ENCODE data around the gene NAA15. TPM values are rescaled to one million over a fixed set of nuclear protein-coding genes. Genes with fewer than 3 reads are reported as not detected.

The NAA15 gene
- total RNA-seq, 1 experiment from 2014 or later: 55.0 TPM

DNA sequence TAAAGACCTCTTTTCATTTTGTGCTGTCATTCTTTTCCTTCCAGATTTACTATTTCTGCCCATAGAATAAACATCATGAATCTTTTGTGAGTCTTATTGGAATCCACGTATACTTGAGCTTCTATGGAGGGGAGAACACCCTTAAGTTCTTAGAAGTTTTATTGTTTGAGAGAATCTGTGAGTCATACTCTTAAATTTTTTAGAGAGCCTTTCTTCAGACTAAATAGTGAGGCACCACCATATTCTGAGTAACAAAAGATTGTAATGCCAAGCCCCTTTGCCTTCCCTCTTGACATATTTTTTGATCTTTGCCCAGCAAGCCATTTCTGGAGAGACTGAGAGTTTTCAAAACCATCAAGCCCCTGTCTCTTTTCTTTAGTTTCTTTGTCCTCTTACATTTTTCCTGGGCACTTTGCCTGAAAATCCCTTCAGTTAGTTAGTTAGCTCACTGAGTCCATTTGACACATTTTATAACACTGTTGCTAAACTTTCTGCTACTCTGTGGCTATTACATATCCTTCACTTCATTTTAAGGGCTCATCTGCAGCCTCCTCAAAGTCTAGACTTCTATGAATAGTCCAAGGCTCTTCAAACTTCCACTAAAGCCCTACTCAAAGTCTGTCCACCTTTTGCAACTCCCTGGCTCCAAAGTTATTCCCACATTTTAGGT lies 66.3 kb downstream of the NAA15 start:
- intact Hi-C loops (cut with micrococcal nuclease; ENCODE audit: unreplicated experiment): no loop called here
- Histone ChIP-seq H3K36me3 (ENCODE audit: control insufficient read depth, insufficient read depth, low read length) (peaks cover 13% of the 10 kb centered on the region; the same call in 1 of the 2 replicates), H3K27ac (ENCODE audit: low read length) (no peak overlapping the region), H3K4me3 (ENCODE audit: low read depth in 2 of 2, low read length in 2 of 2) (no peak overlapping the region), H3K9me3 (ENCODE audit: control insufficient read depth, insufficient read depth, low read depth, low read length) (no peaks in the 10 kb centered on the region), H3K4me1 (ENCODE audit: control insufficient read depth, insufficient read depth, low read length) (0 out of 2 replicates have a peak, but pooled peaks cover 6% of the 10 kb centered on the region), H3K27me3 (ENCODE audit: control insufficient read depth, insufficient read depth, low read length) (no peaks in the 10 kb centered on the region)
- TF ChIP-seq, protein P1, sequence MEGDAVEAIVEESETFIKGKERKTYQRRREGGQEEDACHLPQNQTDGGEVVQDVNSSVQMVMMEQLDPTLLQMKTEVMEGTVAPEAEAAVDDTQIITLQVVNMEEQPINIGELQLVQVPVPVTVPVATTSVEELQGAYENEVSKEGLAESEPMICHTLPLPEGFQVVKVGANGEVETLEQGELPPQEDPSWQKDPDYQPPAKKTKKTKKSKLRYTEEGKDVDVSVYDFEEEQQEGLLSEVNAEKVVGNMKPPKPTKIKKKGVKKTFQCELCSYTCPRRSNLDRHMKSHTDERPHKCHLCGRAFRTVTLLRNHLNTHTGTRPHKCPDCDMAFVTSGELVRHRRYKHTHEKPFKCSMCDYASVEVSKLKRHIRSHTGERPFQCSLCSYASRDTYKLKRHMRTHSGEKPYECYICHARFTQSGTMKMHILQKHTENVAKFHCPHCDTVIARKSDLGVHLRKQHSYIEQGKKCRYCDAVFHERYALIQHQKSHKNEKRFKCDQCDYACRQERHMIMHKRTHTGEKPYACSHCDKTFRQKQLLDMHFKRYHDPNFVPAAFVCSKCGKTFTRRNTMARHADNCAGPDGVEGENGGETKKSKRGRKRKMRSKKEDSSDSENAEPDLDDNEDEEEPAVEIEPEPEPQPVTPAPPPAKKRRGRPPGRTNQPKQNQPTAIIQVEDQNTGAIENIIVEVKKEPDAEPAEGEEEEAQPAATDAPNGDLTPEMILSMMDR (IDR thresholded peaks at IDR 0.05): no peak
- no peak for TF ChIP-seq POLR2AphosphoS5 (IDR thresholded peaks at IDR 0.05; ENCODE audit: low read depth, low read length)
- no peak for TF ChIP-seq TCF7L2 (IDR thresholded peaks at IDR 0.05; ENCODE audit: low read depth, low read length)
- TF ChIP-seq, protein P2, sequence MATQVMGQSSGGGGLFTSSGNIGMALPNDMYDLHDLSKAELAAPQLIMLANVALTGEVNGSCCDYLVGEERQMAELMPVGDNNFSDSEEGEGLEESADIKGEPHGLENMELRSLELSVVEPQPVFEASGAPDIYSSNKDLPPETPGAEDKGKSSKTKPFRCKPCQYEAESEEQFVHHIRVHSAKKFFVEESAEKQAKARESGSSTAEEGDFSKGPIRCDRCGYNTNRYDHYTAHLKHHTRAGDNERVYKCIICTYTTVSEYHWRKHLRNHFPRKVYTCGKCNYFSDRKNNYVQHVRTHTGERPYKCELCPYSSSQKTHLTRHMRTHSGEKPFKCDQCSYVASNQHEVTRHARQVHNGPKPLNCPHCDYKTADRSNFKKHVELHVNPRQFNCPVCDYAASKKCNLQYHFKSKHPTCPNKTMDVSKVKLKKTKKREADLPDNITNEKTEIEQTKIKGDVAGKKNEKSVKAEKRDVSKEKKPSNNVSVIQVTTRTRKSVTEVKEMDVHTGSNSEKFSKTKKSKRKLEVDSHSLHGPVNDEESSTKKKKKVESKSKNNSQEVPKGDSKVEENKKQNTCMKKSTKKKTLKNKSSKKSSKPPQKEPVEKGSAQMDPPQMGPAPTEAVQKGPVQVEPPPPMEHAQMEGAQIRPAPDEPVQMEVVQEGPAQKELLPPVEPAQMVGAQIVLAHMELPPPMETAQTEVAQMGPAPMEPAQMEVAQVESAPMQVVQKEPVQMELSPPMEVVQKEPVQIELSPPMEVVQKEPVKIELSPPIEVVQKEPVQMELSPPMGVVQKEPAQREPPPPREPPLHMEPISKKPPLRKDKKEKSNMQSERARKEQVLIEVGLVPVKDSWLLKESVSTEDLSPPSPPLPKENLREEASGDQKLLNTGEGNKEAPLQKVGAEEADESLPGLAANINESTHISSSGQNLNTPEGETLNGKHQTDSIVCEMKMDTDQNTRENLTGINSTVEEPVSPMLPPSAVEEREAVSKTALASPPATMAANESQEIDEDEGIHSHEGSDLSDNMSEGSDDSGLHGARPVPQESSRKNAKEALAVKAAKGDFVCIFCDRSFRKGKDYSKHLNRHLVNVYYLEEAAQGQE (IDR thresholded peaks at IDR 0.05; ENCODE audit: insufficient read depth in 1 of 2, low read depth in 2 of 2, low read length in 1 of 2): no peak
- TF ChIP-seq SIN3A (IDR thresholded peaks at IDR 0.05; ENCODE audit: borderline replicate concordance, insufficient read depth, low read depth, low read length): no peak
- ChIA-PET POLR2A (no interaction called here), CTCF (no interaction called here)
- DNase-seq (ENCODE audit: low read depth, low spot score) (no peak), ATAC-seq (no peak)
- no TSS peak for BruUV-seq (replicated peaks)
- in situ Hi-C loops (cut with HindIII; ENCODE audit: low pct_unique_long_range_greater_than_20kb, low sequenced_read_pairs): no loop called here

DNA sequence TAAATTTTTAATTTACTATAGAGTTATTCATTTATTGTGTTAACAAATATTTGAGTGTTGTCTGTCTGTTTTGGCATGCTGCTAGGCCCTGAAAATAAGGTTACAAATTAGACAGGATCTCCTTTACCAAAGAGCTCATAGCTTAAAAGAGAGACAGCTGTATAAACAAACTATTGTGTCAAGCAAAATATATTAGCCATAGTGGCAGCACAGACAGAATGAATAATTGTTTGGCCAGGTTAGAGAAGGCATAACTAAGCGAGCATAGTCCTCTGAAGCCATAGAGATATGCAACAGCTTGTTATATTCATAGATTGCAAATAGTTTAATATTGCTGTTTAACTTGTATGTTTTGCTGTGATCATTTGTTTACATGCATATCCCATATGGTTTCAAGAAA lies 67.7 kb downstream of the NAA15 start:
- BruUV-seq (replicated peaks): no TSS peak
- no peak overlapping the region for H3K4me3 ChIP-seq (ENCODE audit: low read depth in 2 of 2, low read length in 2 of 2)
- DNase-seq (ENCODE audit: low read depth, low spot score) (no peak), ATAC-seq (no peak)
- intact Hi-C loops (cut with micrococcal nuclease; ENCODE audit: unreplicated experiment) (no loop called here), in situ Hi-C loops (cut with HindIII; ENCODE audit: low pct_unique_long_range_greater_than_20kb, low sequenced_read_pairs) (no loop called here)
- TF ChIP-seq TCF7L2 (IDR thresholded peaks at IDR 0.05; ENCODE audit: low read depth, low read length) (no peak), POLR2AphosphoS5 (IDR thresholded peaks at IDR 0.05; ENCODE audit: low read depth, low read length) (no peak), SIN3A (IDR thresholded peaks at IDR 0.05; ENCODE audit: borderline replicate concordance, insufficient read depth, low read depth, low read length) (no peak)
- TF ChIP-seq, protein P1 (IDR thresholded peaks at IDR 0.05): no peak
- TF ChIP-seq, protein P2 (IDR thresholded peaks at IDR 0.05; ENCODE audit: insufficient read depth in 1 of 2, low read depth in 2 of 2, low read length in 1 of 2): no peak
- H3K9me3 ChIP-seq (ENCODE audit: control insufficient read depth, insufficient read depth, low read depth, low read length): no peaks in the 10 kb centered on the region
- 0 out of 2 replicates have a peak, but pooled peaks cover 6% of the 10 kb centered on the region for H3K4me1 ChIP-seq (ENCODE audit: control insufficient read depth, insufficient read depth, low read length)
- POLR2A ChIA-PET: no interaction called here
- CTCF ChIA-PET: no interaction called here
- H3K36me3 ChIP-seq (ENCODE audit: control insufficient read depth, insufficient read depth, low read length): peaks cover 14% of the 10 kb centered on the region; the same call in 1 of the 2 replicates
- no peak overlapping the region for H3K27ac ChIP-seq (ENCODE audit: low read length)
- no peaks in the 10 kb centered on the region for H3K27me3 ChIP-seq (ENCODE audit: control insufficient read depth, insufficient read depth, low read length)

Measured in Panc1 (cell line).